Karpas-422 (cell line): Measurements from ENCODE around the gene CHPT1. TPM values are rescaled to one million over a fixed set of nuclear protein-coding genes. Genes with fewer than 3 reads are reported as not detected.

ENCODE experiments used
- DNase-seq: peaks from one replicate; pipeline ENCODE4 v3.0.0-alpha.2; 2015
- H2AFZ ChIP-seq: fragments of 200-600 bp; sonication (generic); 2 replicates; pipeline ENCODE4 v1.6.1; 2014; ENCODE audit warnings: antibody characterized with exemption, low read length, mixed read lengths
- H3K27ac ChIP-seq: fragments of 200-600 bp; sonication (generic); 2 replicates; pipeline ENCODE4 v1.5.1; 2014; ENCODE audit warnings: mild to moderate bottlenecking, low read length, moderate library complexity
- H3K27me3 ChIP-seq: fragments of 200-600 bp; sonication (generic); 2 replicates; pipeline ENCODE4 v1.6.1; 2014; ENCODE audit warnings: low read length, mixed read lengths
- H3K36me3 ChIP-seq: fragments of 200-600 bp; sonication (generic); 2 replicates; pipeline ENCODE4 v1.6.1; 2014; ENCODE audit warnings: low read length, mixed read lengths; ENCODE audit not compliant: insufficient read depth
- H3K4me1 ChIP-seq: fragments of 200-600 bp; sonication (generic); 2 replicates; pipeline ENCODE4 v1.6.1; 2014; ENCODE audit warnings: mild to moderate bottlenecking, low read length, mixed read lengths
- H3K4me2 ChIP-seq: fragments of 200-600 bp; sonication (generic); 2 replicates; pipeline ENCODE4 v1.6.1; 2014; ENCODE audit warnings: low read length, low read depth, mild to moderate bottlenecking; ENCODE audit not compliant: poor library complexity, severe bottlenecking
- H3K4me3 ChIP-seq: fragments of 200-600 bp; sonication (generic); 2 replicates; pipeline ENCODE4 v1.5.1; 2014; ENCODE audit warnings: mild to moderate bottlenecking, antibody characterized with exemption, low read length, mixed read lengths
- H3K79me2 ChIP-seq: fragments of 200-600 bp; sonication (generic); 2 replicates; pipeline ENCODE4 v1.6.1; 2014; ENCODE audit warnings: mild to moderate bottlenecking, low read length, mixed read lengths
- H3K9ac ChIP-seq: fragments of 200-600 bp; sonication (generic); 2 replicates; pipeline ENCODE4 v1.6.0; 2014; ENCODE audit warnings: low read length
- H3K9me2 ChIP-seq: fragments of 200-600 bp; sonication (generic), shearing (Covaris generic); replicated peaks from 2 replicates; pipeline ENCODE4 v1.6.0; 2014; ENCODE audit warnings: mild to moderate bottlenecking, low read length, moderate library complexity; ENCODE audit not compliant: insufficient read depth
- H3K9me3 ChIP-seq: fragments of 300-700, 200-600 bp; sonication (generic); 2 replicates; pipeline ENCODE4 v1.6.1; 2014; ENCODE audit warnings: low read length, mixed read lengths
- H4K20me1 ChIP-seq: fragments of 200-600 bp; sonication (generic); 2 replicates; pipeline ENCODE4 v1.6.1; 2014; ENCODE audit warnings: mild to moderate bottlenecking, antibody characterized with exemption, low read length, low read depth; ENCODE audit not compliant: insufficient read depth
- total RNA-seq: library from RNA; depleted of rRNA; stranded (reverse); fragments of >200 nt; shearing (Covaris generic); gene quantifications from 2 replicates; pipeline ENCODE4 v1.2.3, GENCODE V29; 2014; ENCODE audit warnings: low replicate concordance

Gene CHPT1
- total RNA-seq, 1 experiment from 2014 or later = 0.11 TPM

DNA sequence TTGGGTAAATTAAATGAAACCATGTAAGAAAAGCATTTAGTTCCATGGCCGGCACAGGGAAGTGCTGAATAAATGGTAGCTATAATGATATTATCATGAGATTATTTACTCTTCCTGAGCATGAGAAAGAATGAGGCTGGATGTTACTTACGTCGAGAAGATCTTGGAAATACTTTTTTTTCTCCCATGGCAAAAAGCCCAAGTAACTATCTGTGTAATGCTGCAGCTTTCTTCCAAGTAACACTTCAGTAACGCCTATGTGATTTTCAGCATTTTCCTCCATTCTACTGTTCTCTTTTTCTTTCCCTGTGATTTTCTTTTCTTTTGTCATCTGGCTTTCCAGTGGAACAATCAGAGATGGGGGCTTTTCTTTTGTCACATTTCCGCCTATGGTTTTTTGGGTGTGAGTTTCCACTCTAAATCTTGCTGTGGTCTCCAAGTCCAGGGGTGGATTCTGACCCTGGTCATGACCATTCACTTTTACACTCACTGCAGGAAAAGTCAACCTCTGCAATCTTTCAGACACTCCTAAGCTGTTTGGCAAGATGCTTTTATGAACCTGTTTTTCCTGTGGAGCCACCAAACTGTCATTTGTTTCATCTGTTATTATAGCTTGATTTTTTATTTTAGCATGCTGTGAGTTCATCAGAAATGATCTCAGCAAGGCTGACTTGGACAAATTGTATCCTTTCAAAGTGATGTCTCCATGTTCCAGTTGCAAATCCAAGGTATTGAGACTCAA is 66.8 kb downstream of the CHPT1 start:
- Histone ChIP-seq H3K79me2 (no peaks in the 10 kb centered on the region), H3K4me1 (no peaks in the 10 kb centered on the region), H3K9me3 (no peaks in the 10 kb centered on the region), H3K9ac (no peak overlapping the region), H3K4me3 (no peak overlapping the region), H3K27me3 (no peaks in the 10 kb centered on the region), H2AFZ (no peak overlapping the region), H3K36me3 (no peaks in the 10 kb centered on the region), H3K9me2 (no peaks in the 10 kb centered on the region), H3K27ac (no peak overlapping the region), H3K4me2 (no peak overlapping the region), H4K20me1 (no peaks in the 10 kb centered on the region)
- DNase-seq = no peak

DNA sequence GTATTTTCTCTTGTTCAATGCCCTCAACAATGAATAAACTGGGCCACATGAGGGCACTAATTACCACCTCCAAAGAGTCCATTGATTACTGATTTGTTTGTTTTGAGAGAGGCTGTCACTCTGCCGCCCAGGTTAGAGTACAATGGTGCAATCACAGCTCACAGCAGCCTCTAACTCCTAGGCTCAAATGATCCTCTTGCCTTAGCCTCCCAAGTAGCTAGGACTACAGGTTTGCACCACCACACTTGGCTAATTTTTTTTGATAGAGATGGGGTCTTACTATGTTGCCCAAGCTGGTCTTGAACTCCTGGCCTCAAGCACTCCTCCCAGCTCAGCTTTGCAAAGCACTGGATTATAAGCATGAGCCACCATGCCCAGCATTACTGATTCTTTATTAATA is 70.1 kb downstream of the CHPT1 start:
- Histone ChIP-seq H3K9me2 (no peaks in the 10 kb centered on the region), H2AFZ (no peak overlapping the region), H3K36me3 (no peaks in the 10 kb centered on the region)

DNA sequence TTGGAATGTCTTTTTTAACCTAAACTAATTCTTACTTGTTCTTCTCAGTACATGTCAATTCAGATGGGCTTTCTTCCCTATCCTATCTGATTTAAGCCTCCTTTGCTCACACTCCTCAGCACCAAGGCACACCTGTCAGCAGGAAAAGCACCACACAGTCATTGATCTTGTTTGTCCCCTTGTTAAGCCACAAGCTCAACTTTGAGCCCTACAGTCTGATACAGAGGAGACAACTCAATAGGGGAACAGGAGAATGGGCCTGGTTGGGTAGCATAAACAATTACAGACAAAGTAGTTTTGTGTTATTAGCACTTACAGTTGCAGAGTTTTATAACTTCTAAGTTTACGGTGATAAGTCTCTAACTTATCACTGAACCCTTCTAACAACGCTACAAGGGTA is 71.3 kb downstream of the CHPT1 start:
- Histone ChIP-seq H3K79me2 (no peaks in the 10 kb centered on the region), H3K27me3 (no peaks in the 10 kb centered on the region), H3K4me3 (no peak overlapping the region), H3K9ac (no peak overlapping the region), H3K4me2 (no peak overlapping the region), H3K4me1 (peaks cover under 1% of the 10 kb centered on the region), H3K9me3 (no peaks in the 10 kb centered on the region), H3K9me2 (no peaks in the 10 kb centered on the region), H2AFZ (no peak overlapping the region), H3K27ac (no peak overlapping the region), H4K20me1 (no peaks in the 10 kb centered on the region), H3K36me3 (no peaks in the 10 kb centered on the region)
- no peak for DNase-seq

More for the DNA sequence above, 70.1 kb downstream of the CHPT1 start:
- DNase-seq = no peak
- Histone ChIP-seq H3K4me3 (no peak overlapping the region), H3K27ac (no peak overlapping the region), H3K4me2 (no peak overlapping the region), H3K79me2 (no peaks in the 10 kb centered on the region), H3K9me3 (no peaks in the 10 kb centered on the region), H3K4me1 (no peaks in the 10 kb centered on the region; the same call in 1 of the 2 replicates), H3K27me3 (no peaks in the 10 kb centered on the region), H3K9ac (no peak overlapping the region), H4K20me1 (no peaks in the 10 kb centered on the region)

DNA sequence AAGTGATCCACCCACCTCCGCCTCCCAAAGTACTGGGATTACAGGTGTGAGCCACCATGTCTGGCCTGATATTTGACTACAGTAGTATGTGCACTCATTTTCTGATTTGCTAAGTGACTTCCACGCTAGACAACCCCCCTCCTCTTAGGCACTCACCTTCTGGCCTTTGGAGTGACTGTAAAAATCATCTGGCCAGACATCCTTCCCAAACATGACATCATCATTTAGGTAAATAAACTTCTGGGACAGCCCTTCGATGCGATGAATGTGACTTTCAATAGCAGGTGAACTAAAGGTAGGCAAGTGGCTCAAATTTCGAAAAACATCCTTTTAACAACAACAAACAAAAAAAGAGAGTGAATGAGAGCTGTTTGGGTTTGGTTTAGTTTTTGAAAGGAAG is 72.4 kb downstream of the CHPT1 start:
- Histone ChIP-seq H3K9me3 (no peaks in the 10 kb centered on the region), H3K4me1 (peaks cover 3% of the 10 kb centered on the region), H3K27ac (no peak overlapping the region), H4K20me1 (no peaks in the 10 kb centered on the region), H2AFZ (no peak overlapping the region), H3K9ac (no peak overlapping the region), H3K4me3 (no peak overlapping the region), H3K4me2 (no peak overlapping the region), H3K36me3 (no peaks in the 10 kb centered on the region), H3K9me2 (no peaks in the 10 kb centered on the region), H3K79me2 (no peaks in the 10 kb centered on the region), H3K27me3 (no peaks in the 10 kb centered on the region)
- no peak for DNase-seq

DNA sequence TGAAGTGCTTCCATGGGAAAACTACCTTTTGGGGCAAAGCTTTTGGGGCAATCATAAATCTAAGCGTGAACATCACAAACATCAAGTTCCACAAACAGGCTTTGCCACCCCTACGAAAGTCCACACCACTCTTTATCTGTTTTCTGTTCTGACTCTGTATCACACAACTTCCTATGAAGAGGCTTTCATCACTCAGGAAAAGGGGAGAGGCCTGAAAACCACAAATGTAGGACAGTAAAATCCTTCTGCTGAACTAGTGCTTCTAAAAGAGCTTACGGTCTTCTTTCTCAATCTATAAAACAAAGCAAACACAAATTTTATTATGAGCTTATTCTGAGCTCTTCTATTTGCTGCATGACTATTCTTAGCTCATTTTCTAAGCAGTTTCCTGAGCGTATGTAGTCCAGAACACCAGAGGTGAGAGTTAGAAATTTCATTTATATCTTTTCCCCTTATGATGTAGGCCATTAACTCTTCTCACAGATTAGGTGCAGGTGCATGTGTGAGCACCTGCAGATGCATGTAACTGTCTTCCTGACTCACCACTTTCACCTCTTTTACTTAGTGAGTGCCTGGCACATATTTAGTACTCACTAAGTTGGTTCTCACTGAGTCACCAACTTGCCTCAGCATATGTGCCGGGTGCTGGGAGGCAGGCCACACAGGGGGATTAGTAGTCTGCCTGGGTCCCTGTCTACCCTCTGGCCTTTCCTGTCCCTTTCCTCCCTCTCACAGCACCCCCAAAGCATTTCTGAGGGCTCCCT is 74.8 kb downstream of the CHPT1 start:
- H3K36me3 ChIP-seq = no peaks in the 10 kb centered on the region
- peaks cover 3% of the 10 kb centered on the region for H3K4me1 ChIP-seq
- H3K79me2 ChIP-seq = no peaks in the 10 kb centered on the region
- no peak overlapping the region for H3K9ac ChIP-seq
- no peak overlapping the region for H2AFZ ChIP-seq
- no peak overlapping the region for H3K4me2 ChIP-seq
- H4K20me1 ChIP-seq = no peaks in the 10 kb centered on the region
- H3K9me3 ChIP-seq = no peaks in the 10 kb centered on the region
- H3K4me3 ChIP-seq = no peak overlapping the region
- H3K27ac ChIP-seq = no peak overlapping the region
- no peak for DNase-seq
- no peaks in the 10 kb centered on the region for H3K9me2 ChIP-seq
- no peaks in the 10 kb centered on the region for H3K27me3 ChIP-seq

DNA sequence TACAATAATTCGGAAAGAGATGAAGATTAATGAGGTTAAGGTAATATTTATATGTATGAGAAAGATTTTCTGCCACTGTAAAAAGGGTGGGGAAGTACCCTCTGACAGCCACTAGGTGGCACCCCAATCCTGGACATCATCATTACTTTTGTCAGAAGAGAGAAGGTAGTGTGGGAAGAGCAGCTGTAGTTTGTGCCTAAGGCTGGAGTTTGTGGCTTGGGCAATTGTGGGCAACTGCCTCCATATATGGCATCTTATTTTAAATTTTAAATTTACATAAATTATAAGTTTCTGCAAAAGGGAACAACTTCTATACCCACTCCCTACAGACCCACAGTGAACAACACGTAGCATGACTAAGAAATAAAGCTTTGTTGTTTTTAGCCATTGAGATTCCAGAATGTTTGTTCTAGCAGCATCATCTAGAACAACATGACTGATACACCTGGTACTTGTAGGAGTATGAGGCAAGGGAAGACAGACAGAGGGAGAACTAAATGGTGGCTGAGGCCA is 76.3 kb downstream of the CHPT1 start:
- no peak overlapping the region for H3K9ac ChIP-seq
- peaks cover 3% of the 10 kb centered on the region for H3K4me1 ChIP-seq
- no peak overlapping the region for H3K27ac ChIP-seq
- H3K4me2 ChIP-seq = no peak overlapping the region
- H3K4me3 ChIP-seq = no peak overlapping the region
- peak; percentile 85 for DNase-seq
- H3K9me3 ChIP-seq = no peaks in the 10 kb centered on the region
- H4K20me1 ChIP-seq = no peaks in the 10 kb centered on the region
- no peaks in the 10 kb centered on the region for H3K36me3 ChIP-seq
- H3K79me2 ChIP-seq = no peaks in the 10 kb centered on the region
- no peaks in the 10 kb centered on the region for H3K27me3 ChIP-seq
- no peaks in the 10 kb centered on the region for H3K9me2 ChIP-seq
- no peak overlapping the region for H2AFZ ChIP-seq

DNA sequence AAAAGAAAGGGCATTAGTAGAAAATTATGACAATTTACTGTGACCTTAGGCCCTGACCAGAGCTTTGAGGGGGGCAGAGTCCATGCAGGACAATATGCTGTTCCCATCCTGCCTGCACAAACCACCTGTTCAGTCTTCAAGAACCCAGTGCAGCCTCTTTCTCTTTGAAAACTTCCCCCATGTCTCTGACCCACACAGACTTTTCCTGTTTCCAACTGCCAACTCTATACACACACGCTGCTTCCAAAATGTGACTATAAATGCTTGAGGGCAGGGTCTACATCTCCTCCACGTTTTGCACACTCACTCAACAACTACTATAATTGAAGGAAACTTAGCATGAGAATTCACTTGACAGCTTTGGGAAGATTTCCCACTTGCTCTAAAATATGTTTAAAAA is 78.4 kb downstream of the CHPT1 start:
- H3K4me2 ChIP-seq = no peak overlapping the region
- H3K4me3 ChIP-seq = no peak overlapping the region
- no peaks in the 10 kb centered on the region for H4K20me1 ChIP-seq
- H3K9me2 ChIP-seq = no peaks in the 10 kb centered on the region
- DNase-seq = no peak
- no peak overlapping the region for H3K9ac ChIP-seq
- H3K9me3 ChIP-seq = no peaks in the 10 kb centered on the region
- H3K79me2 ChIP-seq = no peaks in the 10 kb centered on the region
- H3K36me3 ChIP-seq = no peaks in the 10 kb centered on the region
- H2AFZ ChIP-seq = no peak overlapping the region
- H3K27me3 ChIP-seq = no peaks in the 10 kb centered on the region
- H3K27ac ChIP-seq = no peak overlapping the region
- H3K4me1 ChIP-seq = peaks cover 16% of the 10 kb centered on the region

DNA sequence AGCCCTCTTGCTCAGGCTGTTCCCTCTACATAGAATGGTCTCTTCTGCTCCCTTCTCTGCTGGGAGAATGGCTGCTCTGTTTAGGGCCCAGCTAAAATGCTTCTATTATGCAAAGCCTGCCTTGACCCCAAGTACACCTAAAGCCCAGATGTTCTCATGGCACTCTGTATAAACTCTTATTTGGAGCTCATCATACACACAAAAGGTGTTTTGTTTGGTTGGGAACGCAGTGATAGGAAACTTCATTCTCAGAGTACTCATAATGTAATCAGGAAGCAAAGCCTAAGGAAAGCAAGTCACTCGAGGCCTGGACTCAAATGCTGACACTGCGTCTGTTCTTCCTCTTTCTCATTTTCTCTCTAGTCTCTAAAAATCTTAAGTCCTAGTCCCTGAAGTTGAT is 80.0 kb downstream of the CHPT1 start:
- Histone ChIP-seq H4K20me1 (no peaks in the 10 kb centered on the region), H3K9me3 (no peaks in the 10 kb centered on the region), H3K27me3 (no peaks in the 10 kb centered on the region), H3K4me3 (no peak overlapping the region), H2AFZ (no peak overlapping the region), H3K36me3 (no peaks in the 10 kb centered on the region), H3K4me2 (no peak overlapping the region), H3K4me1 (peaks cover 19% of the 10 kb centered on the region), H3K27ac (no peak overlapping the region), H3K9me2 (no peaks in the 10 kb centered on the region), H3K79me2 (no peaks in the 10 kb centered on the region), H3K9ac (no peak overlapping the region)
- DNase-seq = no peak
